ENCODE results near the gene KAZN.

KAZN gene

GRCh38 chr1:14922942-14923726 is 324.6 kb downstream of the KAZN start:
- DNase-seq: no peak

- DNase-seq: no peak
Measured at GRCh38 chr1:14923727-14924452, 325.4 kb downstream of the KAZN start.

GRCh38 chr1:14924455-14925331 is 326.2 kb downstream of the KAZN start:
- DNase-seq: no peak

GRCh38 chr1:14925336-14926136 is 327.1 kb downstream of the KAZN start:
- no peak for DNase-seq

- DNase-seq: no peak
Measured at GRCh38 chr1:14926229-14926628, 327.7 kb downstream of the KAZN start.

- DNase-seq: no peak
Measured at GRCh38 chr1:14926818-14927575, 328.5 kb downstream of the KAZN start.

- DNase-seq: no peak
Measured at GRCh38 chr1:14928412-14928811, 329.9 kb downstream of the KAZN start.

GRCh38 chr1:14928886-14929546 is 330.5 kb downstream of the KAZN start:
- no peak for DNase-seq

- DNase-seq: no peak
Measured at GRCh38 chr1:14929547-14930246, 331.2 kb downstream of the KAZN start.

GRCh38 chr1:14930247-14930965 is 331.9 kb downstream of the KAZN start:
- DNase-seq: no peak

- DNase-seq: no peak
Measured at GRCh38 chr1:14932034-14932638, 333.7 kb downstream of the KAZN start.

GRCh38 chr1:14934867-14935266 is 336.4 kb downstream of the KAZN start:
- DNase-seq: no peak

GRCh38 chr1:14936815-14937214 is 338.3 kb downstream of the KAZN start:
- DNase-seq: no peak

GRCh38 chr1:14937288-14937949 is 338.9 kb downstream of the KAZN start:
- DNase-seq: no peak

- no peak for DNase-seq
Measured at GRCh38 chr1:14939527-14940284, 341.2 kb downstream of the KAZN start.

- DNase-seq: no peak
Measured at GRCh38 chr1:14940285-14940870, 341.9 kb downstream of the KAZN start.

GRCh38 chr1:14941864-14942263 is 343.4 kb downstream of the KAZN start:
- DNase-seq: no peak

Data from central memory CD4-positive, alpha-beta T cell (primary cell).